Caco-2 (cell line): Measurements from ENCODE around the gene PUS7. TPM values are rescaled to one million over a fixed set of nuclear protein-coding genes. Genes with fewer than 3 reads are reported as not detected.
A peak's percentile ranks its signal among the peaks of the same experiment; 100 is the strongest.

Experiments
- BruUV-seq: library from RNA; stranded (reverse); fragments of 400-500 nt; replicated peaks from 2 replicates; lab custom pipeline; 2021; lab: Mats Ljungman, UMichigan
- CTCF ChIA-PET: fragments of 300-600 bp; sonication (Branson Sonifier 250); formaldehyde crosslinking; loops from one replicate; lab custom pipeline; 2022; ENCODE audit warnings: antibody characterized with exemption; lab: Charles Lee
- POLR2A ChIA-PET: fragments of 300-600 bp; sonication (Branson Sonifier 250); formaldehyde crosslinking; loops from one replicate; lab custom pipeline; 2022; ENCODE audit warnings: antibody characterized with exemption; lab: Charles Lee
- DNase-seq, 2 experiments: peaks; one replicate each; pipeline versions ENCODE4 v3.0.0 to v3.0.0-alpha.2; 2020 to 2022
- H3K27me3 ChIP-seq: replicated peaks from 2 replicates; pipeline ENCODE4 v1.6.0; 2011; ENCODE audit warnings: low read length; ENCODE audit not compliant: control insufficient read depth, insufficient read depth
- H3K36me3 ChIP-seq: 2 replicates; pipeline ENCODE4 v1.5.1; 2011; ENCODE audit warnings: low read length; ENCODE audit not compliant: control insufficient read depth, insufficient read depth
- H3K4me1 ChIP-seq: fragments of 250-450 bp; sonication (Bioruptor Pico); 2 replicates; pipeline ENCODE4 v1.5.1; 2020; ENCODE audit warnings: mild to moderate bottlenecking
- H3K4me3 ChIP-seq: 2 replicates; pipeline ENCODE4 v1.5.1; 2011; ENCODE audit warnings: low read depth, mild to moderate bottlenecking, control low read depth, low read length
- H3K9me3 ChIP-seq: fragments of 250-450 bp; sonication (Bioruptor Pico); 2 replicates; pipeline ENCODE4 v1.5.1; 2020; ENCODE audit warnings: mild to moderate bottlenecking, moderate library complexity
- H3K27ac Mint-ChIP-seq: one replicate; pipeline ENCODE4 v1.8.0; 2022; ENCODE audit warnings: mixed read lengths; ENCODE audit not compliant: unreplicated experiment
- H3K27me3 Mint-ChIP-seq: one replicate; pipeline ENCODE4 v1.8.0; 2022; ENCODE audit warnings: mixed read lengths; ENCODE audit not compliant: insufficient read depth, unreplicated experiment
- H3K36me3 Mint-ChIP-seq: one replicate; pipeline ENCODE4 v1.8.0; 2022; ENCODE audit warnings: mild to moderate bottlenecking, mixed read lengths; ENCODE audit not compliant: insufficient read depth, unreplicated experiment
- H3K4me1 Mint-ChIP-seq: one replicate; pipeline ENCODE4 v1.8.0; 2022; ENCODE audit warnings: low read depth, mixed read lengths; ENCODE audit not compliant: unreplicated experiment
- H3K4me3 Mint-ChIP-seq: one replicate; pipeline ENCODE4 v1.8.0; 2022; ENCODE audit warnings: mild to moderate bottlenecking, moderate library complexity, mixed read lengths; ENCODE audit not compliant: unreplicated experiment
- H3K9me3 Mint-ChIP-seq: one replicate; pipeline ENCODE4 v1.8.0; 2022; ENCODE audit warnings: mixed read lengths; ENCODE audit not compliant: unreplicated experiment
- CTCF ChIP-seq, 2 experiments: fragments of 200-600 bp in 1 of 2; IDR thresholded peaks; 1 replicate in 1 of 2; 2 replicates in 1 of 2; pipeline versions ENCODE4 v1.5.1 to v1.8.0; 2011 to 2022; ENCODE audit warnings: antibody characterized with exemption in 1 of 2, control low read depth in 1 of 2, inconsistent platforms in 1 of 2, low read depth in 1 of 2, low read length in 1 of 2, mild to moderate bottlenecking in 1 of 2, moderate library complexity in 1 of 2; ENCODE audit not compliant: insufficient read depth in 1 of 2, severe bottlenecking in 1 of 2, unreplicated experiment in 1 of 2
- intact Hi-C: fragments of 100-400 bp; cut with micrococcal nuclease; formaldehyde crosslinking; loops from one replicate; pipeline ENCODE4 v1.10.0; 2022; ENCODE audit not compliant: unreplicated experiment
- total RNA-seq: library from RNA; stranded (reverse); gene quantifications from 2 replicates; pipeline ENCODE4 v1.2.3, GENCODE V29; 2022

The PUS7 gene
- total RNA-seq, 1 experiment from 2014 or later: 36.3 TPM

DNA sequence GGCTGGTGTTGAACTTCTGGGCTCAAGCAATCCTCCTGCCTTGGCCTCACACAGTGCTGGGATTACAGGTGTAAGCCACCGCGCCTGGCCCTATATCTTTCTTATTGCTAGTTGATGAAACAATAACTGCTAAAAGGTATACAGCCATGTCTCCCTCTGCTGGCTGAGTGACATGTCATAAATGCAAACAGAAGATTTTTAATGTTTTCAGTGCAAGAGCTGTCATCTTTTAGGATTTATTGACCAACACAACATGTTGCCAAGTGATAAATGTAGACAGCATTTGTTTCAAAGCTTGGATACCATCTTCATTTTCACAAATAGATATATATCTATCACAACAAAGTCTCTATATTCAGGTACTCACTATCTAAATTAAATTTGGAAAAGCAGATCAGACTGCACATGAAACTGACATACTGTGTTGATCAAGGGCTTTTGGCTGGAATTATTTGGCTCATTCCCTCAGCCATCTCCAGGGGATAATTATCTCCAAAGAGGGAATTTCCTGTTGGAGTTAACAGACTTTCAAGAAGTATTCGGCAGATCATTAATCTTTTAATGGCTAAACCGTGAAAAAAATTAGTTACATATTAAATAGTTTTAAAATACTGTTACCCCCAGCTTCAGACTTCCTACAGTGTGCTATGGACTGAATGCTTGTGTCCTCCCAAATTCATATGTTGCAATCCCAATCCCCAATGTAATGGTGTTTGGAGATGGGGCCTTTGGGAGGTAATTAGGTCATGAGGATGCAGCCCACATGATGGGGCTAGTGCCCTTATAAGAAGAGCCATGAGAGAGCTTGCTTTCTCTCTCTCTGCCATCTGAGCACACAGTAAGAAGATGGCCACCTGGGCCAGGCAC, 92.1 kb downstream of the PUS7 start:
- H3K27ac Mint-ChIP-seq: no peak overlapping the region

DNA sequence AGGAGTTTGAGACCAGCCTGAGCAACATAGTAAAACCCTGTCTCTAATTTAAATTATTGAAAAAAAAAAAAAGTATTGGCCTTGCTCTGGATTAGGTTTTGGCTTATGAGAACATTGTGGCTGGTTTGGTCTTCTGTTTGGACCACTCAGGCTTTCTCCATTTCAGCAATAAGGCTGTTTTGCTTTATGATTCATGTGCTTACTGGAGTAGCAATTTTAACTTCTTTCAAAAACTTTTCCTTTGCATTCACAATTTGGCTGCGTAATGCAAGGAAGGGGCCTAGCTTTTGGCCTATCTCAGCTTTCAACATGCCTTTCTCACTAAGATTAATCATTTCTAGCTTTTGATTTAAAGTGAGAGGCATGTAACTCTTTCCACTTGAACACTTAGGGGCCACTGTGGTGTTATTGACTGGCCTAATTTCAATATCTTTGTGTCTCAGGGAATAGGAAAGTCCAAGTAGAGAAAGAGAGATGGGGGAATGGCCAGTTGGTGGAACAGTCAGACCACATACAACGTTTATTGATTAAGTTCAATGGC, 95.4 kb downstream of the PUS7 start:
- DNase-seq: no peak
- Histone ChIP-seq H3K9me3 (no peaks in the 10 kb centered on the region), H3K36me3 (no peaks in the 10 kb centered on the region), H3K4me1 (no peaks in the 10 kb centered on the region), H3K27me3 (no peaks in the 10 kb centered on the region), H3K4me3 (no peak overlapping the region)
- H3K4me1 Mint-ChIP-seq: no peaks in the 10 kb centered on the region
- no peaks in the 10 kb centered on the region for H3K36me3 Mint-ChIP-seq
- no peak overlapping the region for H3K4me3 Mint-ChIP-seq
- ChIA-PET POLR2A (no interaction called here), CTCF (no interaction called here)
- no TSS peak for BruUV-seq
- no peak overlapping the region for H3K27ac Mint-ChIP-seq
- no peak for TF ChIP-seq CTCF (IDR thresholded peaks at IDR 0.05; ENCODE audit: insufficient read depth in 1 of 2, low read depth in 1 of 2, low read length in 1 of 2, severe bottlenecking in 1 of 2, unreplicated experiment in 1 of 2)
- no peaks in the 10 kb centered on the region for H3K9me3 Mint-ChIP-seq
- intact Hi-C loops: loop anchor here (10.0 kb wide), 1 partner anchor 282 kb away; no protein-coding TSS in a partner anchor
- no peaks in the 10 kb centered on the region for H3K27me3 Mint-ChIP-seq

More for the DNA sequence above, 92.1 kb downstream of the PUS7 start:
- H3K27me3 Mint-ChIP-seq: no peaks in the 10 kb centered on the region
- H3K4me1 Mint-ChIP-seq: no peaks in the 10 kb centered on the region
- no peaks in the 10 kb centered on the region for H3K9me3 ChIP-seq
- H3K36me3 Mint-ChIP-seq: no peaks in the 10 kb centered on the region
- CTCF ChIA-PET: interaction anchor here (0.6 to 1.3 kb wide), 5 partner anchors 28 to 449 kb away, joined by 3 to 6 read pairs (median 3); partner anchors contain the start of gene RINT1
- intact Hi-C loops: loop anchor here (1.0 to 10.0 kb wide), 4 partner anchors 29 to 507 kb away; no protein-coding TSS in a partner anchor
- TF ChIP-seq CTCF (IDR thresholded peaks at IDR 0.05; ENCODE audit: insufficient read depth in 1 of 2, low read depth in 1 of 2, low read length in 1 of 2, severe bottlenecking in 1 of 2, unreplicated experiment in 1 of 2): peak; percentile 39 to 60
- POLR2A ChIA-PET: interaction anchor here (0.5 kb wide), 1 partner anchor 1739 kb away, joined by 3 read pairs; the partner anchor contains the start of gene HBP1
- H3K4me1 ChIP-seq: no peaks in the 10 kb centered on the region
- H3K4me3 Mint-ChIP-seq: no peak overlapping the region
- no peak overlapping the region for H3K4me3 ChIP-seq
- peak; percentile 46 to 48 for DNase-seq
- H3K36me3 ChIP-seq: no peaks in the 10 kb centered on the region
- H3K9me3 Mint-ChIP-seq: no peaks in the 10 kb centered on the region
- no peaks in the 10 kb centered on the region for H3K27me3 ChIP-seq
- BruUV-seq: no TSS peak

DNA sequence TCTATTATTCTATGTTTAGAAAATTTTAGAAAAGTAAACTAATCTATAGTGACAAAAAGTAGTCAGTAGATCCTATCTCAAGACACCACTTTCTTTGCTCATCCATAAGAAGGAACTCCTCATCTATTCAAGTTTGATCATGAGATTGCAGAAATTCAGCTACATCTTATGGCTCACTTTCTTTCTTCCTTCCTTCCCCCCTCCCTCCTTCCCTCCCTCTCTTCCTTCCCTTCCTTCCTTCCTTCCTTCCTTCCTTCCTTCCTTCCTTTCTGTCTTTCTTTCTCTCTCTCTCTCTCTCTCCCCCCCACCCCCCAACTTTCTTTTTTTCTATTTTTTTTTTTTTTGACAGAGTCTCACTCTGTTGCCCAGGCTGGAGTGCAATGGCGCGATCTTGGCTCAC, 98.1 kb downstream of the PUS7 start:
- Mint-ChIP-seq H3K4me3 (no peak overlapping the region), H3K9me3 (no peaks in the 10 kb centered on the region), H3K36me3 (no peaks in the 10 kb centered on the region), H3K27ac (no peak overlapping the region), H3K27me3 (no peaks in the 10 kb centered on the region), H3K4me1 (no peaks in the 10 kb centered on the region)
- H3K36me3 ChIP-seq: no peaks in the 10 kb centered on the region
- no peaks in the 10 kb centered on the region for H3K27me3 ChIP-seq
- TF ChIP-seq CTCF (IDR thresholded peaks at IDR 0.05; ENCODE audit: insufficient read depth in 1 of 2, low read depth in 1 of 2, low read length in 1 of 2, severe bottlenecking in 1 of 2, unreplicated experiment in 1 of 2): no peak
- H3K9me3 ChIP-seq: no peaks in the 10 kb centered on the region
- H3K4me1 ChIP-seq: no peaks in the 10 kb centered on the region
- ChIA-PET CTCF (no interaction called here), POLR2A (no interaction called here)
- intact Hi-C loops: loop anchor here (10.0 kb wide), 1 partner anchor 279 kb away; no protein-coding TSS in a partner anchor
- DNase-seq: no peak
- no peak overlapping the region for H3K4me3 ChIP-seq
- no TSS peak for BruUV-seq
